GM21390 (cell line): ENCODE results near the gene SETD1A.
"Not testable (repeated sequence)": the region's sequence is repeated elsewhere in the genome, so short reads cannot be mapped to it uniquely, and the experiment has no call there.

Source experiments
- ATAC-seq: cut with Tn5 transposase; IDR thresholded peaks from one replicate; pipeline ENCODE4 v1.9.1; 2021; ENCODE audit not compliant: unreplicated experiment

Gene SETD1A

DNA sequence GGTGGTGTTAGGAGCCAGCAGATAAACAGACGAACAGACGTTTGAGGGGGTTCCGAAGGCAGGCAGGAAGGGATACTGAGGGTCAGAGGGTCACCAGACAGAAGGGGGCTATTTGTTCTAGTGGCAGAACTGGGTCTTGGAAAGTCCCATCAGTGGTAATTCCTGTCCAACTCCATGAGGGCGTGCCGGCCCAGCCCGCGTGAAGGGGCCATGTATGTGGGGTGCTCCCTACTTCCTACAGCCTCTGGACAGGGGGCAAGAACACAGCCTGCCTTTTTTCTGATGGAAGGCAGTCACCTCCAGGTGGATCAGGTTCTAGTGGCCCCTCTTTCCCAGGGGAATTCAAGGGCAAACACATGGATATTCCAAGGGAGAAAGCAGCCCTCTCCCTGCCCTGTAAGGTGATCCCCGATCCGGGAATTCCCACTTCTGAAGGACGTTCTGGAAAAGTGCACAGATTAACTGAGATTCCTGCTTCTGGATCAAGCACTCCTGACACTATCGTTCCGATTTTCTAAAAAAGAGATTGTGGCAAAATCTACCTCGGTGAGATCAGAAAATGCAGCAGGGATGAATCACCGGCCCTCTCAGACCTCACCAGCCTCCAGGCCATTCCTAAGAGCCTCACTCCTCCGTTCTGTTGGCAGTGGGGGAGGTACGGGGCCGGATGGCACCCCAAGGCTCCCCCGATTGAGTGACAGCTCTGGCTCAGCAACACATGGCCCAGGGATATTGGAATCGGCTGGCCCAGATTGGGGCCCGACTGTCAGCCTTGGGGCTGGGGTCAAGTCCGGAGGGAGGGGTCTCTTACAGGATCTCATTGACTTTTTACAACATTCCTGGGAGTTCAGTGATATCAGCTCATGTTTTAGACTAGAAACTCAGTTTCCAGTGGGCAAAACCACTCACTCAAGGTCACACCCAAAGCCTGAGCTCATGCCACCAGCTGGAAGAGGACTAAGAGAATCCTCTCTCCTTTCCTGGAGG lies 40.5 kb downstream of the SETD1A start:
- ATAC-seq, result no peak

DNA sequence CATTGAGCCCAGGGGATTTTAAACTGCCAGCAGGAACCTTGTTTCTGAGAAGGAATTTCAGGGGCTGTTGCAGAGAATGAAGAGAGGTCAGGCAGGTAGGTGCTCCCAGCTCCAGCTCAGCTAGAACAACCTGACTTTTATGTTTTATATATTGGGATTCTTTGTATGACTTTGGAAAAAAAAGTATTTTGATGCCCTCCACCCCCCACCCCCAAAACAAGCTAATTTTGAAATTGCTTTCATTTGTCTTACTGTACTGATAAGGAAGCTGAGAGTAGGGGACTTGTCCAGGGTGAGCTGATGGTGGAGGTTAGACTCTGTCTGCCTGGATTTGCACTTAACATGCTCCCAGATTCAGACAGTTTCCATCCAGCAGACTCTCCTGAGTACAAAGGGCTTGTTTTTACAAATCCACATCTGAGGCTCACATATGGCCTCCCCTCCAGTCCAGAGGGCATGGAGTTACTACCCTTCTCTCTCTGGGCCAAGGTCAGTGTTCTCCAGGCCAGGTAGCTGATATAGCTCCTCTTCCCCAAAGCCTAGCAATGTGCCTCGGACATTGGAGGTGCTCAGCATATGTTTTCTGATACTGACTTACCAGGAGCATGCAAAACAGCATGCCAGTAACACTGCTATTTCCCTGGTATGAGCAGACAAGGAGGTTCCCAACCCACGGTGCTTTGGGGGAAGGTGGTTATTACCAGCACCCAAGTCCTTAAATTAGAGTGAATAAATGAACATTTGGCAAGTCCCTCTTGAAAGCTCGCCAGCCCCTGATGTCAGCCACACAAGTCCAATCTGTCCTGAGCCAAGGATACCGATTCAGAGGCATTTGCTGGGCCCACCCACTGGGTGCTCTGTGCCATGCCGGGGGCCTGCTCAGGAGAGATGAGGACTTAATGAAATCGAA lies 41.6 kb downstream of the SETD1A start:
- ATAC-seq, result no peak

DNA sequence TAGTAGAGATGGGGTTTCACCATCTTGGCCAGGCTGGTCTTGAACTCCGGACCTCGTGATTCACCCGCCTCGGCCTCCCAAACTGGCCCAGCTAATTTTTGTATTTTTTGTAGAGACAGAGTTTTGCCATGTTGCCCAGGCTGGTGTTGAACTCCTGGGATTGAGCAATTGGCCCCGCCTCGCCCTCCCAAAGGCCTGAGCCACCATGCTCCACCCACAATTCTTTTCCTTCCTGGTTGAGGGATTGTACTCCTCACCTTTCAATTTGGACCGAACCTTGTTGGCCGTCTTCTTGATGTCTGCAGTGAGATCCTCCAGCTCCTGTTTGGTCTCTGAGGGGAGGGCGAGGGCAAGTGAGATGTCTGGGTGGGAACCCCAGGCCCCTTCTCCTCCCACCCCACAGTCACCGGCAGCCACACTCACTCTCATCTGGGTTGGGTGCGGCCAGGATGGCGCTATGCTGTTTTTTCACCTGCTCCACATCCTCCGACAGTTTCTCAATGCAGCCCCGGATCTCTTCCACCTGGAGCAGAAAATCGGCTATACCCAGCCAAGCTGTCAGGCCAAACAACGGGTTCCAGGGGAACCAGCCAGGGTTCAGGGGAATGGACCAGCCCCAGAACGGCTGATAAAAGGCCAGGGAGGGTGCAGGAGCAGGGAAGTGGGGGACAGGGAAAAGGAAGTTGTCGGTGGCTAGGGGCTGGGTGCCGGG lies 43.3 kb downstream of the SETD1A start:
- ATAC-seq, result no peak

DNA sequence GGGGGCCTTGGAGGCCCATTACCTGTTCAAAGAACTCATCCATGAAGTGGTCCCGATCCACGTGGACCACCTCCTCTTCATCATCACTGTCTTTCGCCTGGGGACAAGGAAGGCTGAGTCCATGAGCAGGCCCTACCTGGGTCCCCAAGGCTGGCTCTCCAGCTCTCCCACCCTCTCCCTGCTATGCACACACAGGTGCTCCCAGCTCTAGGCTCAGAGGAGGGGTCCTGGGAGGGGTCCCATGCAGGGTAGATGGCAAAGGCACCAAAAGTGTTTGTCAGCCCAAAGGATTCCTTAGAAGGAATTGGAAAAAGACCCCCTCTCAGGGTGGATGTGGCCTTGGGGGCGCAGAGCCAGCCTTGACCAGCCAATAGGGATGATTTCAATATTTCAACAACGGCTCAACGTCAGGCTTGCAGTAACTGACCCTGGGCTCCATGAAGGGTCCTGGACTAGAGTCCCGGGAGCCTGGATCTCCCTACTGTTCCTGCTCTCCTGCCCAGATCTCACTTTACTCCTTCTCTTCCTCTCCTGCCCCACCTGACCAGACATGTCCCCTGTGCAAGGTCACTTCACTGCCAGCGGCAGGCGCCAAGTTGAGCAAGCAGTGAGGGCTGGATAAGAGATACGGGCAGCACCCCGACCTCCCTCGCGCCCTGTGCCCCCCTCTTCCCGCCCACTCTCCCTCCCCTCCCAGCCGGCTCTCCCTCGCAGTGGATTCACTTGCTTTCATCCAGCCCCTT lies 44.1 kb downstream of the SETD1A start:
- ATAC-seq, result no peak

DNA sequence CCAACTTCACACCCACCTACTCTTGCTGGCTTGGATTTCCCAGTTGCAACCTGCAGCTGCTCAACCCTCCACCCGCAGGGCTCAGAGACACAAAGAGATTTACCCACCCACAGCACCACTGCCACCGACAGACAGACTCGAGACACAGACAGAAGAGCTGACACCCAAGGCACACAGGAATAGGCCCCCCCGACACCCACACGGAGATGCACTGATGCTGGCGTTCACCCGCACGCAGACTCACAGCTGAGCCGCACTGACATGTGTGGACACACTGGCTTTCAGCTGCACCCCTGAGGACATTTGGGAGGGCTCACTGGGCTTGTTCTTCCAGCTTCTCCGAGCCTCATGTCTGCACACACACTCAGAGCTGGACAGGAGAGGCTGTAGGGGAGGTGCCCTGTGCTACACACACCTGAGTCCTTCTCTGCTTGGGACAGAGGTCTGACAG lies 44.7 kb downstream of the SETD1A start:
- no peak for ATAC-seq

DNA sequence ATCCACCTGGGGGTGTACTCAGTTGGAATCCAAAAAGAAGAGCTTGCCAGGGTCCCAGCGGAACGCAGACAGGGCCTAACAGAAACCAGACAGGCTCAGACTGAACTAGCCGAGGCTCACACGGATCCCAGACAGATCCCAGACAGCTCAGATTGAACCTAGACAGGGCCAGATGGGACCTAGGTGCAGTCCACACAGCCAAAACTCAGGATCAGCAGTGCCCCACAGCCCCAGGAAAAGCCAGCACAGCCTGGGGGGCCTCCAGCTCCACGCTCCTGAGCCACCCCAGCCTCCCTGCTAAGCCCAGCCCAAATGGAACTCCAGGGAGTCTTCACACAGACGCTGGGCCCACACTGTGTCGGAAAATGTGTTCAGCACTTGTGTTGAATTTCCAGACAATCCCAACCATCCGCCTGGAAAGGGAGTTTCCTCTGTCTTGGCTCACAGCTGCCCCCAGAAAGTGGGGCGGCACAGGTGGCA lies 45.3 kb downstream of the SETD1A start:
- no peak for ATAC-seq

DNA sequence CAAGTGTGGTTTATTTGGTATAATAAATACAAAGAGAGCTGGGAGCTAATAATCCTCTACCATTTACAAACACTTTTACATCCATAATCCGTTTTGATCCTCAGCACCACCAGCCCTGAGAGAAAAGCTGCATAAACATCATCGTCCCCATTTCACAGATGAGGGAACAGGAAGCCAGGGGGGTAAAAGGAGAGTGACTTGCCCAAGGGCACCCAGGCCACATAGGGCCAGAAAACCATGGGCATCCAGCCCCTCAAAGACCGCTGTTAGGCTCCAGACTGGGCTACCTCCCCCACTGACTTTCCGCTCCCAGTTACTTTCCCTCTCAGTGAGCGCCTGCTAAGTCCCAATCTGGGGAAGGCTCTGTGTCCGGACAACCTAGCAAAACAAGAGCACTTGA lies 46.2 kb downstream of the SETD1A start:
- no peak for ATAC-seq

DNA sequence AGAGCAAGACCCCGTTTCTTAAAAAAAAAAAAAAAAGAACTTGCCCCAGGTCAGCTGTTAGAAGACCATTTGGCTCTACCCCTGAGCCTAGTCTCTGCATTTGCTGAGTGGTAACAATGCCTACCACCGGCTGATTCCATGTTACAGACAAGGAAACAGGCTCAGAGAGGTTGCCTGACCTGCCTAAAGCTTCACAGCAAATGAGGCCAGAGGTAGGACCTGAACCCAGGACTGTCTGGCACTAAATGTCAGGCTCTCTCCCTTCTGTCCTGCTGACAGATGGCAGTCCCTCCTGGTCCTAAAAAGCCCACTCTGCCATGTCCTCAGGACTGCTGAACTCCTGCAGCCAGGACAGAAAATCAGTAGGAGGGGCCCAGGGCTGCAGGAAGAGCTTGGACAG lies 47.1 kb downstream of the SETD1A start:
- no peak for ATAC-seq

DNA sequence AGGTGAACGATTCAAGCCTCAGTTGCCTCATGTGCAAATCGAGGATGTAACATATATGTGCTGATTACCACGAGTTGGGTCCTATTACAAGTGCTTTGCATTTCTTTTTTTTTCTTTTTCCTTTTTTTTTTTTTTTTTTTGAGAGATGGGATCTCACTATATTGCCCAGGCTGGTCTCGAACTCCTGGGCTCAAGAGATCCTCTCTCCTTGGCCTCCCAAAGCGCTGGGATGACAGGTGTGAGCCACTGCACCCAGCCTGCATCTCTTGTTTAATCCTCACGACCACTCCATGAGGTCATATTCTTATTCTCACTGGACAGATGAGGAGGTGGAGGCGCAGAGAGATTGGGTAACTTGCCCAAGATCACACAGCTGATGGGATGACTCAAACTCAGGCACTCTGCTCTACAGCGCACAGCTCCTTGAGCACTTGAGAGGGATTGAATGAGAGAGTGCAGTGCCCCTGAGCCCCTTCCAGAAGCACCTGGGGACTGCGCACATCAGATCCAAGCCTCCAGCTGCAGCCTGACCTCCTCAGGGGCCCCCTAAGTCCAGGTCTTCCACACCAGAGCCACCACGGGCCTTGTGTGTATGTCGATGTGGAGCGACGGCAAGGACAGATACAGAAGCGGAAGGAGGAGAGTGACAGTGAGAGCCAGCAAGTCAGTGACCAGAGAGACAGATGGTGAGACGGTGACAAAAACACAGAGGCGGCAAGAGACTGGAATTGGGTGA lies 48.0 kb downstream of the SETD1A start:
- ATAC-seq, result no peak

DNA sequence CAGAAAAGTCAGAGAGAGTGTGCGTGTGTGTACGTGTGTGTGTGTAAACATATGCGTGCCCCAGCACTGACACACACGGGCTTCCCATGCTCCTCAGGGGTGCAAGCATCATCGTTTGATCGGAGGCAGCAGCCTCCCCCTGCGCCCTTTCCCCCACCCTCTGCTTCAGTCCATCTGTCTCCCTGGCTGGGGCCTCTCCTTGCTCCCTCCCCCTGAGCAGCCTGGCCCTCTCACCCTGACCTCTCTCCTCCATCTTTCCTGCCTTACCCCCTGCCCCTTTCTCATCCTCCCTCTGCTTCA lies 48.5 kb downstream of the SETD1A start:
- ATAC-seq, result no peak

DNA sequence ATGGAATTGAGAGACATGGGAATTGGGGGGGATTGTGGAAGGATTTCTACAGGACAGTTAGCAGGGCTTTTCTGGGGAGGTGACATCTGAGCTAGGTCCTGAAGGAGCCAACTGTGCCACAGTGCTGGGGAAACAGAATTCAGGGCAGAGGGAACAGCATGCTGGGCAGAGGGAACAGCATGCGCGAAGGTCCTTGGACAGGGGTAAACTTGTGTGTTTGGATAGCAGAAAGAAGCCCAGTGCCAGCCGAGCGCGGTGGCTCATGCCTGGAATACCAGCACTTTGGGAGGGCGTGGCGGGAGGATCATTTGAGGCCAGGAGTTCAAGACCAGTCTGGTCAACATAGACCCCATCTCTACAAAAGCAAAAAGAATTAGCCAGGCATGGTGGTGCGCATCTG lies 49.0 kb downstream of the SETD1A start:
- no peak for ATAC-seq

DNA sequence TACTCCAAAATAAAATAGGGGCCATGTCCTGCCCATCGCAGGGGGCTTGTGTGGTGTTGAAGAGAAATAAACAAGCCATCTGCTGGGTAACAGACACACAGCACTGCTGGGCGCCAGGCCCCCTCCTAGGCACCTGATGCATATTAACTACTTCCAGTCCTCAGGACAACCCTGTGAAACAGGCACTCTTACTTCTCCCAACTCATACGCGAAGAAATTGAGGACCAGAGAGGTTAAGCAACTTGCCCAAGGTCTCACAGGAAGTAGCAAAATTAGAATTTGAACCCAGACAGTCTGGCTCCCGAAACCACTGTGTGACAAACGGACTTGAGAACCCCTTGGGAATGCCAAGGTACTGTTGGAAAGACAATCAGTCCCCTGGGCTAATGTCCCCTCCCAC lies 50.1 kb downstream of the SETD1A start:
- ATAC-seq, result no peak

DNA sequence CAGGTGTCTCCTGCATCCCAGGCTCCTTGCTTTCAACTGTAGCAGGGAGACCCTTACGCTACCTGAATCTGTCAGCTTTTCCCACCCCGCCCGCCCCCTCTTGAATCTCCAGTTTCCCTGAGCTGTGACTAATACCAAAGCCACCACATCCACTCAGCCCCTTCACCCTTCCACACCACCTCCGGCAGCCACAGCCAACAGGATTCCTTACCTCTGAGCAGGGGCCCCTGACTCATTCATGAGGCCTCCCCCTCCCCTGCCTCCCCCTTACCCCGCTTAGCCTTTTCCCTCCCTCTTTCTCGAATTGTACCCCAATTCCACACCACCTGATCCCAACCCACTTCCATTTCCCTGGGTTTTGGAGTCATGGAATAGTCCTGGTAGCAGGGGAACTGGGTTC lies 50.6 kb downstream of the SETD1A start:
- no peak for ATAC-seq

DNA sequence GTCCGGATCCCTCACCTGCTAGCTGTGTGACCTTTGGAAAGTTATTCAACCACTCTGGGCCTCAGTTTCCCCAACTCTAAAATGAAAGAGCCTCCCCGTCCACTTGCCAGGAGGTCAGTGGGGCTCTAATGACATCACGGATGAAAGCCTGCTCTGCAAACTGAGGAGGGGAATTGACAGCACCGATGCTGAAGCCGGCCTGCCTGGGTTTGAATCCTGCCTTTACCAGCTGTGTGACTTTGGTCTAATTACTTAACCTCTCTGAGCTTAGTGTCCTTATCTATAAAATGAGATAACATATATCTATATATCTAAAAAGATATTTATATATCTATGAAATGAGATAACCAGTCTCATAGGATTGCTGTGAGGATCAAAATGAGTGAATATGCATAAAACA lies 51.0 kb downstream of the SETD1A start:
- no peak for ATAC-seq

DNA sequence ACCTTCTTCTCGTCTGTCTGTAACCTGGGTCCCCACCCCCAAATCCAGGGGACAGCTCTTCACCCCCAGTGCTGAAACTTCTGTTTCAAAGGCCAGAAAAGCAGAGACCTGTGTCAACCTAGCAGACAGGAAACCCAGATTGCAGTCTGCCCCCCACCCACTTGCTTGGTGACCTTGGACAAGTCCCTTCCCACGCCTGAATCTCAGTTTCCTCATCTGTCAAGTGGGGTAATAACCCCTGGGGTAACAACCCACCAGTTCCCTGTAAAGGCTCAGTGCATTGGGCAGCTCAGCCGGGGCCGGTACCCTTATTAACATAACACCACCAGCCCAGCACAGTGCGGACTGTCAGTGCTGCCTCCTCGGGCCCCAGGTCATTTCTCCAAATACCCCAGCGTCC lies 51.6 kb downstream of the SETD1A start:
- ATAC-seq, result no peak

DNA sequence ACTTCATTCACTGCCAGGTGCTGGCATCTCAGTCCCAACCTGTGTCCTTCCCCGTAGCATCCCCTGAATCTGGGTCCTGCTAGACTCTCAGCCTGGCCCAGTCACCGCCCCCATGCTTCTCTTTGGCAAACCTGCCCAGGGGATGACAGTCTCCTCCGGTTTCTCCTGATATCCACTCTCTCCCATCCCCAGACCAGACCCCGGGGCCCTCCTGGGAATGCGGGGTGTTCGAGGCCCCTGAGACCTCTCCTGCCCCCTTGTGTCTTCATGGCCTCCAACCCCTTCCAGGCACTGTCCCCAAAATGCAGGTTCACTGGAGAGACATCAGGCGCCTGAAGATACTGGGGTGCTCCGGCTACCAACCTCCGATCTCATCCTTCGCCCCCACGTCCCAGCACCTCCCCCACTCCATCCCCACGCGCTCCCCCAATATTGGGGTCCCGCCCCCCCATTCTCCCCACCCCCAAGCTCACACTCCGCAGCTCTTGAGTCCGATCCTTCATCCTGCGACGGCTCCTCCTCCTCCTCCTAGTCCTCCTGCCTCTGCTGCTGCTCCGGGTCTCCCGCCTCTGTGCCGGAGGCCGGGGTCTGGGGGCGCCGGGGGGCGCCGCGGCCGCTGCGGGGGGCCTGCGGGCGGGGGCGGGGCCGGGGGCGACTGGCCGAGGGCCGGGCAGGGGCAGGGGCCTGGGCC lies 52.5 kb downstream of the SETD1A start:
- no peak for ATAC-seq

DNA sequence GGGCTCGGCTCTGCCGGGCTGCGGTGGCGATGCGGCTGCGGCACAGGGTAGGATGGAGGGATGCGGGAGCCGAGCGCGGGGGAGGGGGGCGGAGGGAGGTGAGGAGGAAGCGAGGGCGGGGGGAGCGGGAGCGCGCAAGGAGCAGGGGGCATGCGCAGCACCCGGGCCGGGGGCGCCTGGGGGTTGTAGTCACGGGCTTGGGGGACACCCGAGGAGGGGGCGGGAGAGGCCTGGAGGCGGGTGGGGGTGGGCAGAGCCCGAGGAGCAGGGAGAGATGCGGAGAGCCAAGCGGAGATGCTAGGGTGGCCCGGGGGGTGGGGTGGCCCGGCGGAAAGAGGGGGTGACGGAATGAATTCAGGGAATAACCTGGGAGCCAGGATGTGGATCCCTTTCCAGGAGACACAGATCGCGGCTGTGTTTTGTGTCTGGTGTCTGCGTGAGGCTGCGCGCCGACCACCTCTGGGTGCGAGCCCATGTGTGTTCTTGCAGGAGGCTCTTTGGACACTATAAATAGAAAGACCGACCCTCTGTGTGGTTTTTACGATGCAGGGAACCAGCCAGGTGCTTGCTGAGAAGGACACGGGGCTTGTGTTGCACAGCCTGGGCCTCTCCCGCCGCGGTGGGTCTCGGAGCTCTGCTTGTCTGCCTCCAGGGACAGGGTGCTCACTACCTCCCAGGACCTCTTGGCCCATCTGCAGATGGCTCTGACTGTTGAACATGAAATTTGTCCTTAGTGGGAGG lies 53.2 kb downstream of the SETD1A start, which contains the start of gene STX1B:
Gene STX1B (minus strand): TSS at position 54 of the 741 bp plus-strand sequence. CDS start 242 bp downstream, outside the sequence.
- no peak for ATAC-seq

DNA sequence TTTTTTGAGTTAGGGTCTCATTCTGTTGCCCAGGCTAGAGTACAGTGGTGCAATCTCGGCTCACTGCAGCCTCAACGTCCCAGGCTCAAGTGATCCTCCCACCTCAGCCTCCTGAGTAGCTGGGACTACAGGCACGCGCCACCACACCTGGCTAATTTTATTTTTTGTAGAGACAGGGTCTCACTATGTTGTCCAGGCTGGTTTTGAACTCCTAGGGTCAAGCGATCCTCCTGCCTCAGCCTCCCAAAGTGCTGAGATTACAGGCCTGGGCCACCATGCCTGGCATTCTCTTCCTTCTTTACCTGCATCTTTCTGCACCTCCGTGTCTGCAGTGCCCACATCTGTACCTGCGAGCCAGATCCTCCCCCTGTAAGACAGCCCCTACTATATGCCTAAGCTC lies 54.3 kb downstream of the SETD1A start:
- not testable (repeated sequence) for ATAC-seq
